HG03095 (cell line): ENCODE data around the gene DTNA.
"Not testable (repeated sequence)": the region's sequence is repeated elsewhere in the genome, so short reads cannot be mapped to it uniquely, and the experiment has no call there.

Experiments
- ATAC-seq: cut with Tn5 transposase; IDR thresholded peaks from one replicate; pipeline ENCODE4 v1.9.1; 2021; ENCODE audit warnings: moderate library complexity; ENCODE audit not compliant: unreplicated experiment

Gene DTNA

GRCh38 chr18:34887881-34888580, 177.9 kb downstream of the DTNA start:
- no peak for ATAC-seq

GRCh38 chr18:34890486-34891085, 180.5 kb downstream of the DTNA start:
- no peak for ATAC-seq

- ATAC-seq: no peak
Measured at GRCh38 chr18:34892379-34892778, 182.3 kb downstream of the DTNA start.

GRCh38 chr18:34893239-34893638, 183.1 kb downstream of the DTNA start:
- ATAC-seq: no peak

- ATAC-seq: no peak
Measured at GRCh38 chr18:34901299-34901698, 191.2 kb downstream of the DTNA start.

GRCh38 chr18:34904994-34905393, 194.9 kb downstream of the DTNA start:
- ATAC-seq: no peak

- ATAC-seq: not testable (repeated sequence)
Measured at GRCh38 chr18:34906985-34907384, 196.9 kb downstream of the DTNA start.

GRCh38 chr18:34909637-34910364, 199.7 kb downstream of the DTNA start:
- ATAC-seq: no peak

GRCh38 chr18:34911081-34911480, 201.0 kb downstream of the DTNA start:
- no peak for ATAC-seq

- no peak for ATAC-seq
Measured at GRCh38 chr18:34911661-34912384, 201.7 kb downstream of the DTNA start.

- no peak for ATAC-seq
Measured at GRCh38 chr18:34913837-34914661, 204.0 kb downstream of the DTNA start.

GRCh38 chr18:34915046-34915445, 204.9 kb downstream of the DTNA start:
- no peak for ATAC-seq

- ATAC-seq: not testable (repeated sequence)
Measured at GRCh38 chr18:34916539-34916938, 206.4 kb downstream of the DTNA start.

GRCh38 chr18:34918856-34919255, 208.8 kb downstream of the DTNA start:
- no peak for ATAC-seq

GRCh38 chr18:34921226-34921625, 211.1 kb downstream of the DTNA start:
- no peak for ATAC-seq

- no peak for ATAC-seq
Measured at GRCh38 chr18:34921811-34922385, 211.8 kb downstream of the DTNA start.

- not testable (repeated sequence) for ATAC-seq
Measured at GRCh38 chr18:34922594-34922993, 212.5 kb downstream of the DTNA start.

GRCh38 chr18:34923911-34924310, 213.8 kb downstream of the DTNA start:
- no peak for ATAC-seq

GRCh38 chr18:34926683-34927082, 216.6 kb downstream of the DTNA start:
- ATAC-seq: no peak

- ATAC-seq: no peak
Measured at GRCh38 chr18:34928088-34928753, 218.1 kb downstream of the DTNA start.
